GM12891 (cell line): ENCODE measurements around the gene SHLD2.
"Not testable (repeated sequence)": the region's sequence is repeated elsewhere in the genome, so short reads cannot be mapped to it uniquely, and the experiment has no call there.

Source experiments
- PAX5 ChIP-seq: IDR thresholded peaks from 2 replicates; pipeline ENCODE4 v1.6.1; 2011; ENCODE audit warnings: low read length, moderate library complexity, mild to moderate bottlenecking; ENCODE audit not compliant: insufficient read depth, severe bottlenecking
- POLR2A ChIP-seq: IDR thresholded peaks from 2 replicates; pipeline ENCODE4 v1.6.1; 2011; ENCODE audit warnings: low read depth, low read length, control low read depth
- POLR2AphosphoS5 ChIP-seq: IDR thresholded peaks from 2 replicates; pipeline ENCODE4 v1.6.1; 2011; ENCODE audit warnings: low read depth, low read length, control low read depth
- TAF1 ChIP-seq: IDR thresholded peaks from 2 replicates; pipeline ENCODE4 v1.6.1; 2011; ENCODE audit warnings: low read depth, low read length, control low read depth

DNA sequence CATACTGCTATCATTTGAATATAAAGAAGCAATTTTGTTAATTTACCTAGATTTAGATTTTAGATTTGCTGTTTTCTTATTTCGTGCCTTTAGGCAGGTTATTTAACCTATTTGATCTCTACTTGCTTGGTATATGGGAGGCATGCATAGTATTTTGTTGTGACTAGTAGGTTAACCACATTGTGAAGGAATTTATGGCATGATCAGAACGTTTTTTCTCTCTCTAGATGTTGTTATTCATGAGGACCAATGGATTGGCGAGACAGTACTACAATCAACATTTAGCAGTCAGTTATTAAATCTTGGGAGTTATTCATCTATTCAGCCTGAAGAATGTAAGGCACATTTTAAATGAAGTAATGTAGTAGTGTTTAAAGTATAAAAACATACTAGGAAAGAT, 62.8 kb downstream of the SHLD2 start:
- not testable (repeated sequence) for TF ChIP-seq TAF1, POLR2A, POLR2AphosphoS5, PAX5
